SIG-M5 (cell line): ENCODE data around the gene RPP30.
"Not testable (repeated sequence)": the region's sequence is repeated elsewhere in the genome, so short reads cannot be mapped to it uniquely, and the experiment has no call there.

Experiments used
- DNase-seq: peaks from one replicate; lab custom pipeline; 2025; lab: John Stamatoyannopoulos, UW

RPP30 gene

GRCh38 chr10:90872648-90873020 is 860 bp downstream of the RPP30 start:
- no peak for DNase-seq

GRCh38 chr10:90879062-90879461 is 7.3 kb downstream of the RPP30 start:
- no peak for DNase-seq

GRCh38 chr10:90880059-90880719 is 8.4 kb downstream of the RPP30 start:
- DNase-seq: not testable (repeated sequence)

GRCh38 chr10:90884431-90884830 is 12.7 kb downstream of the RPP30 start:
- no peak for DNase-seq

GRCh38 chr10:90885176-90885575 is 13.4 kb downstream of the RPP30 start:
- DNase-seq: no peak

GRCh38 chr10:90887555-90887954 is 15.8 kb downstream of the RPP30 start:
- no peak for DNase-seq

GRCh38 chr10:90888387-90888786 is 16.6 kb downstream of the RPP30 start:
- no peak for DNase-seq

GRCh38 chr10:90889636-90890035 is 17.9 kb downstream of the RPP30 start:
- DNase-seq: no peak

GRCh38 chr10:90890347-90890746 is 18.6 kb downstream of the RPP30 start:
- no peak for DNase-seq

- no peak for DNase-seq
These were observed 21.4 kb downstream of the RPP30 start for GRCh38 chr10:90893190-90893589.

GRCh38 chr10:90896916-90897315 is 25.1 kb downstream of the RPP30 start:
- not testable (repeated sequence) for DNase-seq

GRCh38 chr10:90905925-90906324 is 34.2 kb downstream of the RPP30 start:
- no peak for DNase-seq

- DNase-seq: no peak
These were observed 34.8 kb downstream of the RPP30 start for GRCh38 chr10:90906596-90906995.

GRCh38 chr10:90911133-90912051 is 39.6 kb downstream of the RPP30 start:
- no peak for DNase-seq

GRCh38 chr10:90912174-90912573 is 40.4 kb downstream of the RPP30 start:
- no peak for DNase-seq

- DNase-seq: no peak
These were observed 41.2 kb downstream of the RPP30 start for GRCh38 chr10:90912854-90913479.

GRCh38 chr10:90913774-90914420 is 42.1 kb downstream of the RPP30 start:
- no peak for DNase-seq

- DNase-seq: no peak
These were observed 43.4 kb downstream of the RPP30 start for GRCh38 chr10:90914992-90915765.

GRCh38 chr10:90915766-90916075 is 43.9 kb downstream of the RPP30 start:
- DNase-seq: no peak

- no peak for DNase-seq
These were observed 44.8 kb downstream of the RPP30 start for GRCh38 chr10:90916392-90917237.
